Sciatic nerve (tissue), 2 donors: Measurements from ENCODE around the gene ANGEL1. TPM values are rescaled to one million over a fixed set of nuclear protein-coding genes. Genes with fewer than 3 reads are reported as not detected.

Source experiments
- ATAC-seq: fragments of 200-7000 bp; cut with Tn5 transposase; one replicate; pipeline ENCODE4 v1.9.1; 2020; ENCODE audit warnings: mild to moderate bottlenecking, moderate library complexity
- DNase-seq: peaks from one replicate; pipeline ENCODE4 v3.0.0-alpha.2; 2020; ENCODE audit warnings: low spot score
- intact Hi-C: fragments of 100-400 bp; cut with DNase I; formaldehyde crosslinking; loops from one replicate; pipeline ENCODE4 v1.14.2; 2022
- total RNA-seq: library from RNA; stranded (reverse); fragmentation: NEBNext Ultra II Directional; extraction: Animal tissue kit (Norgen Biotek cat#: 25700); gene quantifications from one replicate; pipeline ENCODE4 v1.2.1, GENCODE V29; 2021
- donor health status: DM: no; HTN: no; CAD: no.
- donor health status: DM: no; HTN: no; CAD: no.

The ANGEL1 gene
- total RNA-seq, 1 donor from 2014 or later: 35.7 TPM

- ATAC-seq: peak; percentile 59
- peak; percentile 66 for DNase-seq
- intact Hi-C loops: no loop called here
Observed at GRCh38 chr14:76827696-76828296, 15.1 kb upstream of the ANGEL1 start.

GRCh38 chr14:76826122-76826521 lies 13.4 kb upstream of the ANGEL1 start, which contains the start of gene LRRC74A:
TSS of gene LRRC74A (plus strand) at chr14:76826408. CDS start at chr14:76826698, 290 bp downstream.
- no peak for DNase-seq

GRCh38 chr14:76820700-76821099 lies 8.0 kb upstream of the ANGEL1 start:
- ATAC-seq (no peak), DNase-seq (no peak)
- intact Hi-C loops: no loop called here

More at GRCh38 chr14:76826122-76826521, 13.4 kb upstream of the ANGEL1 start, which contains the start of gene LRRC74A:
- intact Hi-C loops: no loop called here
- no peak for ATAC-seq

GRCh38 chr14:76814726-76815645 lies 2.3 kb upstream of the ANGEL1 start:
- intact Hi-C loops: no loop called here

DNA sequence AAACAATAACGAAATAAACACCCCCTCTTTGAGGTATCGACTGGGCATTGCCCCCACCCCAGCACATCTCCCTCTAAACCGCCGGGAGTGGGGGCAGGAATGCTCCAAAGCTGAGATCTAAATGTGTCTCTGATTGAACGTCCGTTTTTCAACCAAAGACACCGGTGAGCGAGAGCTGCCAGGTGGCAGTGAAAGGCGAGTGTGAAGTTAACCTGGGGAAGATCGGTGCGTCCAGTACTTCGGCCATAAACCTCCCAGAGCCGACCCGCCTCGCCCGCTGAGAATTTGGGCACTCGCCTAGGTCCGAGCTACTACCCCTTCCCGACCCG lies 625 bp downstream of the ANGEL1 start:
- DNase-seq: no peak
- no peak for ATAC-seq
- intact Hi-C loops: no loop called here

More at GRCh38 chr14:76814726-76815645, 2.3 kb upstream of the ANGEL1 start:
- ATAC-seq (peak; percentile 44), DNase-seq (no peak)

DNA sequence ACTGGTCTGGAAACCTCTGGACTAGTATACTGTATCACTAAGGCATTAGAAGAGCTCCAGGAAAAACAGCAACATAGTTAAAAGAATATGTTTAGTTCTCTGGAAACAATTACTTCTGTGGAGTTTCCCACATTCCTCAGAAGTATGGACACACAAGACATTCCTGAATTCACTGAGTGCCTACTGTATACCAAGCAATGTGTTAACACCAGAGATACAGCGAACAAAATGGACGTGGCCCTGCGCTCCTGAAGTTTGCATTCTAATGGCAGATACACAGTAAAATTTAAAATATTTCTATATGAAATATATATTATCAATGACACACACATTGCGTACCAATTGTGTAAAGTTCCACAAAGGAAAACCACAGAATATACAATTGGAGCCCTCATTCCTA lies 1.1 kb downstream of the ANGEL1 start:
- ATAC-seq (no peak), DNase-seq (no peak)
- intact Hi-C loops: no loop called here

DNA sequence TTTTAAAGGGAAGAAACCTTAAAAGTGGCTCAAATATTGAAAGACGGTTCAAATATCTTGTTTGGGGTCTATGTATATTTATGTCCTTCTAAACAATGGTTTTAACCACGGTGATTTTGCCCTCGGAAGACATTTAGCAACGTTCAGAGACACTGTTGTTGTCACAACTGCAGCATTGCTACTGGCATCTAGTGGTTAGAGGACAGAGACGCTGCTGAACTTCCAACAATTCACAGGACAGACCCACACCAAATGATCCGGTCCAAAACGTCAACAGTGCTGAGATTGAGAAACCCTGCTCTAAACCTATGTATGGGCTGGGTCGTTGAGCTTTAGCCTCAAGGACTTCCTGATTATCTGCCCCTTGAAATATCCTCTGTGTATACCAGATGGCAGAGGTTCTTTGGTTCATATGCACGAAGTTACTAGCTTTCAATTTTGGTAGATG lies 1.7 kb downstream of the ANGEL1 start:
- ATAC-seq: peak; percentile 36
- intact Hi-C loops: no loop called here

GRCh38 chr14:76810525-76810924 lies 2.2 kb downstream of the ANGEL1 start:
- DNase-seq (no peak), ATAC-seq (no peak)
- intact Hi-C loops: no loop called here

More for the DNA sequence above, 1.7 kb downstream of the ANGEL1 start:
- no peak for DNase-seq

GRCh38 chr14:76808990-76809389 lies 3.7 kb downstream of the ANGEL1 start:
- no peak for ATAC-seq
- DNase-seq: no peak
- intact Hi-C loops: no loop called here

DNA sequence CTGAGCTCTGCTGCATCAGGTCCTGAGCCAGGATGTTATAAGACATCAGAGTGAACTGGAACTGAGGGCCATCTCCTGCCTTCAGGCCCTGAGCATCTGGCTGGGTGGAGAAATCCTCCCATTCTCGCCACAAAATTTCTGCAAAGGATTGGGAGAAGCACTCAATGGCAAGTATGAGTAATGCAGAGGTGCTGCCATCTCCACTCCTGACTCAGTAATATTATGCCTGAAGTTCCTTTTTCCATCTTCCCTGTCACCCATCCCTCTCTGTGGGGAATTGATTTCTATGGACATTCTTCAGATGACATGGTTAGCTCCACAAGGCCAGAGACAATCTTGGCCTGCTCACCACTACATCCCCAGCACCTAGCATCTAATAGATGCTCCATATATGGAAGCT lies 4.7 kb downstream of the ANGEL1 start:
- ATAC-seq (no peak), DNase-seq (no peak)
- intact Hi-C loops: no loop called here

DNA sequence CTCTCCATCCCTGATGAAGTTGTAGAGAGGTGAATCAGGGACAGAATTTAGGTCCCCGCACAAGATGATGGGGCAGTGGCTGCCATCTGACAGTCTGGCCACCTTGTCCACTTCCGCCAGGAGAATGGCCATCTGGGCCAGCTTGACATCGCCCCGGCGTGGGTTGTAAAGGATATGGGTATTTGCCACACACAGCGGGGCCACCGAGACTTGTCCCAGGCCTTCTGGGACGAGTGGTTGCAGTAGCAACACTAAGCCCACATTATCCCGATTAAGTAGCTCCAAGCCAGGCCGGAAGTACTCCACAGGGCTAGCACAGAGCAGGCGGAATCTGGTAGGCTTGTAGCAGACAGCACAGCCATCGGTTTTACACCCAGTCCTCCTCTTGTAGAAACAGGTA lies 6.2 kb downstream of the ANGEL1 start:
- intact Hi-C loops: no loop called here
- ATAC-seq: no peak
- DNase-seq: no peak

DNA sequence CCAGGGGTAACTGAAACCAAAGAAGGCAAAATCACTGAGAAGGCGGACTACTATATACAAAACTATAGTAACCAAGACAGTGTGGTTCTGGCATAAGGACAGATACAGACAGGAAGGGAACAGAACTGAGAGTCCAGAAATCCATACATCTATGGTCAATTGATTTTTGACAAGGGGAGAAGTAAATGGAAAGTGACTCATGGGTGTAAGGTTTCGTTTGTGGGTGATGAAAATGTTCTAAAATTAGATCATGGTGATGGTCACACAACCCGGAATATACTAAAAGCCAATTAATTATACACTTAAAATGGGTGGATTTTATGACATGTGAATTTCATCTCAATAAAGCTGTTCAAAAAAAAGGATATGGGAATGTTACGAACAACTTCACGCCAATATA lies 18.7 kb downstream of the ANGEL1 start:
- intact Hi-C loops: no loop called here
- DNase-seq (no peak), ATAC-seq (no peak)

- no peak for ATAC-seq
- intact Hi-C loops: no loop called here
- no peak for DNase-seq
Observed at GRCh38 chr14:76793324-76793723, 19.4 kb downstream of the ANGEL1 start.

- ATAC-seq (no peak), DNase-seq (no peak)
Observed at GRCh38 chr14:76792422-76792821, 20.3 kb downstream of the ANGEL1 start.

DNA sequence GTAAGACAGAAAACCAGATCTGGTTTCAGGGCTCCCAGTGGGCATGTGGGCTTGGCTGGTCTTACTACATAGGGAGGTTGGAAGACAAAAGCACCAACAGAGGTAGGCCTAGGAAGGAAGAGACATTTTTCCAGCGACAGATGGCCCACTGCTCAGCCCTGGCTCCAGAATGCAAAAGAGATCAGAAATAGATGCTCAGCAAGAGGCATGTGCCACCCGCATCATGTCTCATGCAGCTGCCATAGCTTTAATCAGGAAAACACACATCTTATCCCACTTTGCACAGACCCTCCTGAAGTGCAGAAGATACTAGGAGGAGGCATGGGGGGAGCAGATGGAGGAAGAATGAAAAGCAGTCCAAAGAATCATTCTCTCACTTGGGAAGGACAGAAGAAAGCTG lies 26.1 kb downstream of the ANGEL1 start:
- ATAC-seq (no peak), DNase-seq (no peak)
- intact Hi-C loops: loop anchor here (10.0 kb wide), 1 partner anchor 72 kb away; no protein-coding TSS in a partner anchor

More at GRCh38 chr14:76792422-76792821, 20.3 kb downstream of the ANGEL1 start:
- intact Hi-C loops: no loop called here

DNA sequence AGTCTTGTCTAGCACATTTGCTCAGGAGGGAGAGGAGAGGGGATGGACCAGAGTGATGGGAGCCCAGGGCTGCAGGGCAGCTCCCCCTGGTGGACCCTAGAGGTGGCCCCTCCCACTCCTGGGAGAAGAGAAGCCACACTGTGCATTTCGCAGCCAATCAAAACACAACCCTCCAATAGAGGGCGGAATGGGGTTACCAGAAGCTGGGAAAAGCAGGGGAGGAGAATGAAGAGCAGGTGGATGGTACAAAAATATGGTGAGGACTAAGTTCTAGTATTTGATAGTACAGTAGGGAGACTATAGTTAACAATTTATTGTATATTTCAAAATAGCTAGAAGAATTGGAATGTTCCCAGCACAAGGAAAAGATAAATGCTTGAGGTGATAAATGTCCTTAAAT lies 27.8 kb downstream of the ANGEL1 start:
- DNase-seq: peak; percentile 87
- intact Hi-C loops: loop anchor here (10.0 kb wide), 1 partner anchor 70 kb away; no protein-coding TSS in a partner anchor
- ATAC-seq: peak; percentile 91

GRCh38 chr14:76784266-76784874 lies 28.3 kb downstream of the ANGEL1 start:
- intact Hi-C loops: loop anchor here (10.0 kb wide), 1 partner anchor 70 kb away; no protein-coding TSS in a partner anchor
- peak; percentile 32 for DNase-seq
- ATAC-seq: no peak

- peak; percentile 37 for ATAC-seq
- intact Hi-C loops: loop anchor here (10.0 kb wide), 1 partner anchor 68 kb away; no protein-coding TSS in a partner anchor
- peak; percentile 59 for DNase-seq
Observed at GRCh38 chr14:76782885-76783566, 29.7 kb downstream of the ANGEL1 start.
